ENCODE measurements around the gene SOX30. TPM values are rescaled to one million over a fixed set of nuclear protein-coding genes. Genes with fewer than 3 reads are reported as not detected.
"Not testable (repeated sequence)": the region's sequence is repeated elsewhere in the genome, so short reads cannot be mapped to it uniquely, and the experiment has no call there.

SOX30 gene
- total and polyA plus RNA-seq, 8 donors, result 0.05 TPM; not detected in 7

DNA sequence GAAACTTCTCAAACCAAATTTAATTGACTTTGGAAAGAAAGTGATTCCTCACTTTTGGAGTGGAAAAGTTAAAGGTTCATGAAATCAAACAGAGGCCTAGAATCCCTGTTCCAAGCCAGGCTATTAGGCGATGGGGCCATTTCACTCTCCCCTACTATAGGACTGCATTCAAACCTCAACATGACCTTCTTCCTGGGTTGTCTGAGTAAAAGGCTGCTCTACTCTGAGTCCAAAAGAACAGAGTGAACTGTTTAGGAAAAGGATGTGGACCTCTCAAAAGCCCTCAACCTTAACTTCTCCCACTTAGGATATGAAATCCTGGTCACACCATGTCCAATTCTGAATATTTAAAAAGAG is 34.9 kb upstream of the SOX30 start:
- no peak for ATAC-seq
- H3K9me3 ChIP-seq, result no peaks in the 10 kb centered on the region
- no peak for DNase-seq
- no peak for FAIRE-seq
- no peaks in the 10 kb centered on the region for H3K27me3 ChIP-seq
- no peaks in the 10 kb centered on the region for H3K36me3 ChIP-seq
- H3K4me1 ChIP-seq, result no peaks in the 10 kb centered on the region
- TF ChIP-seq, protein P1, sequence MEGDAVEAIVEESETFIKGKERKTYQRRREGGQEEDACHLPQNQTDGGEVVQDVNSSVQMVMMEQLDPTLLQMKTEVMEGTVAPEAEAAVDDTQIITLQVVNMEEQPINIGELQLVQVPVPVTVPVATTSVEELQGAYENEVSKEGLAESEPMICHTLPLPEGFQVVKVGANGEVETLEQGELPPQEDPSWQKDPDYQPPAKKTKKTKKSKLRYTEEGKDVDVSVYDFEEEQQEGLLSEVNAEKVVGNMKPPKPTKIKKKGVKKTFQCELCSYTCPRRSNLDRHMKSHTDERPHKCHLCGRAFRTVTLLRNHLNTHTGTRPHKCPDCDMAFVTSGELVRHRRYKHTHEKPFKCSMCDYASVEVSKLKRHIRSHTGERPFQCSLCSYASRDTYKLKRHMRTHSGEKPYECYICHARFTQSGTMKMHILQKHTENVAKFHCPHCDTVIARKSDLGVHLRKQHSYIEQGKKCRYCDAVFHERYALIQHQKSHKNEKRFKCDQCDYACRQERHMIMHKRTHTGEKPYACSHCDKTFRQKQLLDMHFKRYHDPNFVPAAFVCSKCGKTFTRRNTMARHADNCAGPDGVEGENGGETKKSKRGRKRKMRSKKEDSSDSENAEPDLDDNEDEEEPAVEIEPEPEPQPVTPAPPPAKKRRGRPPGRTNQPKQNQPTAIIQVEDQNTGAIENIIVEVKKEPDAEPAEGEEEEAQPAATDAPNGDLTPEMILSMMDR (IDR thresholded peaks at IDR 0.05), result no peak
- H3K27ac ChIP-seq, result no peak overlapping the region
- intact Hi-C loops (cut with DNase I), result no loop called here
- WGBS, 2 donors, result 72 to 85% methylated on average over 1 of the region's 1 CpG
- no peak overlapping the region for H3K4me3 ChIP-seq

DNA sequence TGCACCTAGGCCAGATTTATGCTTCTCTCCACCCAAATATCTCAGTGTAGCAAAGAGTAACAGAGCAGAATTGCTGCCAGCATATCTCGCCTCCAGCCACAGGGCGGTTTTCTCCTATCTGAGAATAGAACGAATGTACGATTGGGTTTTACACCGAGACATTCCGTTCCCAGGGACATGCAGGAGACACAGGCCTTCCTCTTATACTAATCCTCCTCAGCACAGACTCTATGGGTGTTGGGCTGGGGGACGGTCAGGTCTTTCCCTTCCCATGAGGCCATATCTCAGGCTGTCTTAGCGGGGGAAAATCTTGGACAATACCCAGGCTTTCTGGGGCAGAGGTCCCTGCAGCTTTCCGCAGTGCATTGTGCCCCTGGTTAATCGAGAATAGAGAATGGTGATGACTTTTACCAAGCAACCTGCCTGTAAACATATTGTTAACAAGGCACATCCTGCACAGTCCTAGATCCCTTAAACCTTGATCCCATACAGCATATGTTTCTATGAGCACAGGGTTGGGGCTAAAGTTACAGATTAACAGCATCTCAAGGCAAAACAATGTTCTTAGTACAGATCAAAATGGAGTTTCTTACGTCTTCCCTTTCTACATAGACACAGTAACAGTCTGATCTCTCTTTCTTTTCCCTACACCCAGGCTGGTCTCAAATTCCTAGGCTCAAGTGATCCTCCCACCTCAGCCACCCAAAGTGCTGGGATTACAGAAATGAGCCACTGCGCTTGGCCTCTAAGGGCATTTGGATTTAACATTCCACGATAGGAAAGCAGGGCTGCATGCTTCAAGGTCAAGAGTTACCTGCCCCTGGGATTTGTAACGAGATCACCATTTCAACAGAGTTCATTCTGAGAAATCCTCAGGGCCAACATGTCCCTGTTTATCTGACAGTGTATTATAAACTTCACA is 34.3 kb upstream of the SOX30 start:
- FAIRE-seq; ATAC-seq; H3K4me3 ChIP-seq; H3K27me3 ChIP-seq; H3K4me1 ChIP-seq; H3K27ac ChIP-seq; H3K36me3 ChIP-seq; intact Hi-C loops (cut with DNase I); H3K9me3 ChIP-seq; DNase-seq: not testable (repeated sequence)
- WGBS, 2 donors, result 73 to 80% methylated on average over 14 of the region's 14 CpGs

DNA sequence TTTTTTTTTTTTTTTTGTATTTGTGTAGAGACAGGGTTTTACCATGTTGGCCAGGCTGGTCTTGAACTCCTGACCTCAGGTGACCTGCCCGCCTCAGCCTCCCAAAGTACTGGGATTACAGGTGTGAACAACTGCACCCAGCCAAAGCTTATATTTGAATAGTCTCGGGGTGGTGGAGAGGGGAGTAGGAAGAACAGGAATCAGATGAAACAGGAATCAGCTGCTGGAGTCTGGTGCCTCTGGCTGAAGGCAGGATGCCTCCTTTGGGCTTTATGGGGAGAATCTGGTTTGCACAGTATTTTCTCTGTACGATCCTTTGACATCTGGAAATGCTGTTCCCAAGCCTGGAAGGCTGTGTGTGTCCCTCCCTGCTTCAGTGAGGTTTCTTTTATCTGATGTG is 30.0 kb upstream of the SOX30 start:
- Histone ChIP-seq H3K4me1 (no peaks in the 10 kb centered on the region), H3K36me3 (no peaks in the 10 kb centered on the region), H3K4me3 (no peak overlapping the region), H3K27me3 (no peaks in the 10 kb centered on the region), H3K27ac (no peak overlapping the region), H3K9me3 (no peaks in the 10 kb centered on the region)
- FAIRE-seq, result no peak
- intact Hi-C loops (cut with DNase I), result no loop called here
- ATAC-seq, result no peak
- DNase-seq, result no peak
- TF ChIP-seq, protein P1 (IDR thresholded peaks at IDR 0.05), result no peak
- 45 to 52% methylated on average over 3 of the region's 3 CpGs for WGBS, 2 donors

- intact Hi-C loops (cut with DNase I), result no loop called here
- FAIRE-seq (no peak), DNase-seq (no peak), ATAC-seq (no peak)
- WGBS, 2 donors, result 73 to 80% methylated on average over 4 of the region's 4 CpGs
- Histone ChIP-seq H3K27ac (no peak overlapping the region), H3K36me3 (no peaks in the 10 kb centered on the region), H3K4me1 (no peaks in the 10 kb centered on the region), H3K27me3 (no peaks in the 10 kb centered on the region), H3K4me3 (no peak overlapping the region), H3K9me3 (no peaks in the 10 kb centered on the region)
- TF ChIP-seq, protein P1 (IDR thresholded peaks at IDR 0.05), result no peak
Measured at GRCh38 chr5:157681048-157681447, 28.8 kb upstream of the SOX30 start.

DNA sequence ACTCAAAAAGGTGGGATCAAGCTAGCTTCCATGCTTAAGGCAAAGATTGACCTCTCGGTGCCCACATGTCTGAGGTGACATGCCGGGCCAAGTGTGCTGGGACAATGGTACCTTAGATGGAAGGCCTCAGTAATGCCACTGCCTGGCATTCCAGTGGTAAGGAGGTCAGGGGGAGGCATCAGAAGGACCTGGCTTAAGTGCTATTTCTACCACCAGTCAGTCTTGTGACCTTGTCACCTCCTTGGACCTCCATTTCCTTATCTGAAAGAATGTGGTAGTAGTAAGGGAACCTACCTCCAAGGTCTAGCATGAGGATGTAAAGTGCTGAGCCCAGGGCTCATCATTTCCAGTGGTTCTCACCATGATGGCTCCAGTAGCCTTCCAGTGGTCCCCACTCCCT is 28.0 kb upstream of the SOX30 start:
- no peak overlapping the region for H3K4me3 ChIP-seq
- WGBS, 2 donors, result 88 to 95% methylated on average over 2 of the region's 2 CpGs
- TF ChIP-seq, protein P1 (IDR thresholded peaks at IDR 0.05), result no peak
- H3K9me3 ChIP-seq, result no peaks in the 10 kb centered on the region
- no peaks in the 10 kb centered on the region for H3K4me1 ChIP-seq
- FAIRE-seq, result no peak
- H3K36me3 ChIP-seq, result no peaks in the 10 kb centered on the region
- no peak for ATAC-seq
- intact Hi-C loops (cut with DNase I), result no loop called here
- H3K27me3 ChIP-seq, result no peaks in the 10 kb centered on the region
- H3K27ac ChIP-seq, result no peak overlapping the region
- DNase-seq, result no peak
